Measurements from ENCODE around the gene OXTR. TPM values are rescaled to one million over a fixed set of nuclear protein-coding genes. Genes with fewer than 3 reads are reported as not detected.

The OXTR gene
- total and polyA plus RNA-seq, 5 donors = 0.11 to 0.79 (median 0.39) TPM

DNA sequence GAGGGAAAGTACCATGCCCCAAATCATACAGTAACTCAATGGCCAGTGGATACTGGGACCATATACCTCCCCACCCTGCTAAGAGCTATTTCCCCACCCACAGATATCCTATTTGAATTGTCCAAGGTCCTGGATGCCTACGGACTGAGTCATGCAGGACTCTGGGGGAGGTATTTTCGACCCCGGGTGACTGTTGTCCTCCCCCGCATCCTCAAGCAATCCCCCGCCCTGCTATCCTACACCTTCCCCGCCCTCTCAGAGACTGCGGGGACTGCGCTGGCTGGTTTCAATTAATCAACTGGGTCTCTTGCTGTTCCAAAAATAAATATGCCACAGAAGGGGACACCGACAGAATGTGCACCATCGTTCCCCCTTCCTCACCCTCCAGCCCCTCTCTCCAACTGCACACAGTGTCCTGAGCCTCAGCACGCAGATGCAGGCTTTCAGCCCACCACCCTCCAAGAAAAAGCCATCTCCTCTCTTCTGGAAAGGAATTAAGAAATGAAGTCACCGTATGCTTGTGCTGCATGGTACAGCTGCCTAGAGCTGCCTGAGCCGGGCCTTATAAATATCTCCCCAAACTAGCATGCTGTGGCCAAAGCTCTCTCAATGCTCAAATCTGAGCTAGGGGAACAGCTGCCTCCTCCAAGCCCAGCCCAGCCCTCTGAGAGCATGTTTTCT is 27.7 kb downstream of the OXTR start:
- no peak overlapping the region for H3K4me3 ChIP-seq (ENCODE audit: low read length)
- 11% methylated on average over 13 of the region's 13 CpGs for WGBS
- H3K27me3 ChIP-seq (ENCODE audit: control insufficient read depth, insufficient read depth) = no peaks in the 10 kb centered on the region
- H3K27ac ChIP-seq (ENCODE audit: low read length) = peak overlapping the region; percentile 36
- no peak for DNase-seq
- ATAC-seq = peak; percentile 69 to 79
- intact Hi-C loops (cut with DNase I) = no loop called here
- no peaks in the 10 kb centered on the region for H3K4me1 ChIP-seq (ENCODE audit: control insufficient read depth, insufficient read depth, low read length)
- H3K9me3 ChIP-seq (ENCODE audit: control insufficient read depth, low read length) = no peaks in the 10 kb centered on the region

DNA sequence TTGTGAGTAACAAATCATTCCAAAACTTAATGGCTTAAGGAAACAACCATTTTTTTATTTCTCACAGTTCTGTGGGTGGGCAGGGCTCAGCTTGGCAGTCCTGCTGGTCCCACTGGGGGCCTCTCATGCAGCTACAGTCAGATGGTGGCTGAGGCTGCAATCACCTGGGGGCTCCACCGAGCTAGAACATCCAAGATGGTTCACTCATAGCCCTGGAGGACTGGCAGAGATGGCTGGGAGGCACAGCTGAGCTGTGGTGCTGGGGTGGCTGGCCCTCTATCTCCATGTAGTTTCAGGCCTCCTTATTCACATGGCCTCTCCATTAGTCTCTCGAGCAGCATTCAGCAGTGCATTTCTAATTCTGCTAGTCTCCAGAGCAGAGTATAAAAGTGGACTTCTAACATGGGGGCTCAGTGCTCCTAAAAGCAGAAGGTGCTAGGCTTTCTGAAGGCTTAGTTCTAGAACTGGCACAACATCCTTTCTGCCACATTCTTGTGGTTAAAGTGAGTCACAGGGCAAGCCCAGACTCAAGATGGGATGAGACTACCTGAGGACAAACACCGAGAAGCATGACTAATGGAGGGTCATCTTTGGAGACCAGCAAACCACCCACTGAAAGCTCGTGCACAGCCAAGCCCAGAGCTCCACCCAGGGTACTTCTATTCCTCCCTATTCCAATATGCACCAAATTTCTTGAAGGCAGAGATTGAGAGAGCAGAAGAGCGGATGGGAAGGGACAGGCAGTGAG is 29.5 kb downstream of the OXTR start:
- H3K4me3 ChIP-seq (ENCODE audit: low read length) = no peak overlapping the region
- H3K9me3 ChIP-seq (ENCODE audit: control insufficient read depth, low read length) = no peaks in the 10 kb centered on the region
- DNase-seq (no peak), ATAC-seq (no peak)
- no peak overlapping the region for H3K27ac ChIP-seq (ENCODE audit: low read length)
- peaks cover 3% of the 10 kb centered on the region for H3K4me1 ChIP-seq (ENCODE audit: control insufficient read depth, insufficient read depth, low read length)
- H3K27me3 ChIP-seq (ENCODE audit: control insufficient read depth, insufficient read depth) = no peaks in the 10 kb centered on the region
- intact Hi-C loops (cut with DNase I) = no loop called here
- WGBS = 90% methylated on average over 5 of the region's 5 CpGs

DNA sequence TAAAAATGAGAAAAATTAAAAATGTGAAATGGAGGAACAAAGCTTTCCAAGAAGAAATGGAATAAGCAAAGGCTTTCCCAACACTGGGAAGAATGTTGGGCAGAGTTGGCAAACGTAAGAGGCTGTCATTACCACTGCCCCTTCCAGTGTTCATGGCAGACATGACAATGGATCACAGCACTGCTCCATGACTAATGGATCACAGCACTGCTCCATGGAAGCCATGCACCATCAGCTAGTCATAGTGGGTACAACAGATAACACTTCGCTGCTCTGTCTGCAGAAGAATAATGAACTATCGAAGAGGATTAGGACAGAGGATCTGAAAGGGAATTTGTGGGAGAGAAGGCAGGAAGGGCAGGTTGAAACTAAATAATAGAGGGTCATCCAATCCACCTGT is 30.8 kb downstream of the OXTR start:
- no peaks in the 10 kb centered on the region for H3K27me3 ChIP-seq (ENCODE audit: control insufficient read depth, insufficient read depth)
- no peak overlapping the region for H3K27ac ChIP-seq (ENCODE audit: low read length)
- intact Hi-C loops (cut with DNase I) = no loop called here
- no peaks in the 10 kb centered on the region for H3K9me3 ChIP-seq (ENCODE audit: control insufficient read depth, low read length)
- ATAC-seq (no peak), DNase-seq (no peak)
- 62% methylated on average over 3 of the region's 3 CpGs for WGBS
- peaks cover 3% of the 10 kb centered on the region for H3K4me1 ChIP-seq (ENCODE audit: control insufficient read depth, insufficient read depth, low read length)
- no peak overlapping the region for H3K4me3 ChIP-seq (ENCODE audit: low read length)

DNA sequence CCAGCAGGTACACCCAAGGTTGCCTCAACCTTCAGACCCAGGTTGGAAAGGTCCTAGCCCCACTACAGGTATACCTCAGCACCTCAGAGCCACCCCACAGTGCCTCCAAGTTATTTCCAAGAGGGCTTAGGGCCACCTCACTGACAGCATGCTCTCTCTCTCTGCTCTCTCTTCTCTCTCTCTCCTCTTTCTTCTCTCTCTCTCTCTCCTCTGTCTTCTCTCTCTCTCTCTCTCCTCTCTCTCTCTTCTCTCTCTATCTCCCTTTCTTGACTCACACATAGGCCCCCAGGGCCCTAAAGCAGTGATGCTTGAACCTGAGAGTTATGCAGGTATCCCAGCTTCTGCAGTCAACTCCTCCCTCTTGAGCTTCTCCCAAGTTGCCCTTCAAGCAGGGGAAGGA is 31.6 kb downstream of the OXTR start:
- peaks cover 7% of the 10 kb centered on the region for H3K4me1 ChIP-seq (ENCODE audit: control insufficient read depth, insufficient read depth, low read length)
- no peak for DNase-seq

DNA sequence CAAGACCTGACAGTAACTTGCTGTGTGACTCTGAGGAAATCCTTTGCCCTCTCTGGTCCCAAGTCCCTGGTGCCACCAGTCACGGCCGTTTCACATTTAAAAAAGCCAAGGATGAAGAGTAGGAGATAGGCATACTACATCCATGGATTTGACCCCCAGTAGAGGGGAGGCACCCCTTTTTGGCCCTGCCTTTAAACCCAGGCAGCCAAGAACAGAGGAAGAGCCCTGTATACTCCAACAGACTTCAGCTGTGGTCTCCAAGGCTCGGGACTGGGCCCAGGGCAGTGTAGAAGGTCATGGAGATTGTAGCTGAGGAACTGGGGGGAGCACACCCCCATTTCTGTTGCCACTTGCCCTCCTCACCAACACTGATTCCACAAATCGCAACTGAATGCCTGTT is 32.1 kb downstream of the OXTR start:
- 93% methylated on average over 4 of the region's 4 CpGs for WGBS
- H3K4me3 ChIP-seq (ENCODE audit: low read length) = no peak overlapping the region

More for the DNA sequence above, 31.6 kb downstream of the OXTR start:
- Histone ChIP-seq H3K27me3 (ENCODE audit: control insufficient read depth, insufficient read depth) (no peaks in the 10 kb centered on the region), H3K4me3 (ENCODE audit: low read length) (no peak overlapping the region), H3K27ac (ENCODE audit: low read length) (no peak overlapping the region), H3K9me3 (ENCODE audit: control insufficient read depth, low read length) (no peaks in the 10 kb centered on the region)
- intact Hi-C loops (cut with DNase I) = no loop called here
- no peak for ATAC-seq

DNA sequence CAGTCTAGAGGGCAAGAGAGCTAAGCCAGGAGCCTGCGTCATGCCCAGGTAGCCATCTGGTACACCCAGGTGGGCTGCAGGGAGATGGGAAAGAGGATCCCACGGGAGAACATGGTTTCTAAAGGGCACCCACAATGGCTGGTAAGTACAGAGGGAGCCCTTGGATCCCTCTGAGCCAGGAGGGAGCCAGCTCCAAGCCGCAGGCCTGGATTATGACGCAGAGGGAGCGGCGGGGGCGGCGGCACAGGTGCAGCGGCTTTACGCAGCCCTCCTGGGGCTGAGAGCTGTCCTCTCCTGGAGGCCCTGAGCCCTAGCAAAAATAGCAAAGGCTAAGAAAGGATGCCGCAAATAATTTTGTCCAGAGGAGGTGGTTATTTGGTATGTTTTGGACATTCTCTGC is 33.0 kb downstream of the OXTR start:
- 93% methylated on average over 11 of the region's 11 CpGs for WGBS
- H3K27ac ChIP-seq (ENCODE audit: low read length) = no peak overlapping the region
- H3K4me1 ChIP-seq (ENCODE audit: control insufficient read depth, insufficient read depth, low read length) = peaks cover 7% of the 10 kb centered on the region
- intact Hi-C loops (cut with DNase I) = no loop called here
- no peaks in the 10 kb centered on the region for H3K27me3 ChIP-seq (ENCODE audit: control insufficient read depth, insufficient read depth)
- no peaks in the 10 kb centered on the region for H3K9me3 ChIP-seq (ENCODE audit: control insufficient read depth, low read length)
- ATAC-seq (no peak), DNase-seq (no peak)
- no peak overlapping the region for H3K4me3 ChIP-seq (ENCODE audit: low read length)

More for the DNA sequence above, 32.1 kb downstream of the OXTR start:
- no peak for DNase-seq
- Histone ChIP-seq H3K9me3 (ENCODE audit: control insufficient read depth, low read length) (no peaks in the 10 kb centered on the region), H3K27ac (ENCODE audit: low read length) (no peak overlapping the region), H3K4me1 (ENCODE audit: control insufficient read depth, insufficient read depth, low read length) (peaks cover 7% of the 10 kb centered on the region), H3K27me3 (ENCODE audit: control insufficient read depth, insufficient read depth) (no peaks in the 10 kb centered on the region)
- intact Hi-C loops (cut with DNase I) = no loop called here
- ATAC-seq = no peak

DNA sequence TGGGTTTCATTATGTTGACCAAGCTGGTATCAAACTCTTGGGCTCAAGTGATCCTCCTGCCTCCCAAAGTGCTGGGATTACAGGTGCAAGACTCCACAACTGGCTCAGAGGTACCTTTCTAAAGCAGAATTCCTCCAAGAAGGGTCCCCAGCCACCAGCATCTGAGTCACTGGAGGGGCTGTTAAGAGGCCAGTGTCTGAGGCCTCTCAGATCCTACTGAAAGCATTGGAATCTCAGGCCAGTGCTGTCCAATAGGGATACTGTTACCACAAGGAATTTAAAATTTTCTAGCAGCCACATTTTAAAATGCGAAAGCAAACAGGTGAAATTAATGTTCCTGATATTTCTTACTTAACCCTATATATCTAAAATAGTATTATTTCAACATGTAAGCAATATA is 34.5 kb downstream of the OXTR start:
- H3K4me3 ChIP-seq (ENCODE audit: low read length) = peak overlapping the region; percentile 30
- no peaks in the 10 kb centered on the region for H3K27me3 ChIP-seq (ENCODE audit: control insufficient read depth, insufficient read depth)
- WGBS = 97% methylated on average over 1 of the region's 1 CpG
- intact Hi-C loops (cut with DNase I) = no loop called here
- H3K9me3 ChIP-seq (ENCODE audit: control insufficient read depth, low read length) = no peaks in the 10 kb centered on the region
- ATAC-seq (no peak), DNase-seq (no peak)
- H3K4me1 ChIP-seq (ENCODE audit: control insufficient read depth, insufficient read depth, low read length) = peaks cover 7% of the 10 kb centered on the region
- H3K27ac ChIP-seq (ENCODE audit: low read length) = no peak overlapping the region

DNA sequence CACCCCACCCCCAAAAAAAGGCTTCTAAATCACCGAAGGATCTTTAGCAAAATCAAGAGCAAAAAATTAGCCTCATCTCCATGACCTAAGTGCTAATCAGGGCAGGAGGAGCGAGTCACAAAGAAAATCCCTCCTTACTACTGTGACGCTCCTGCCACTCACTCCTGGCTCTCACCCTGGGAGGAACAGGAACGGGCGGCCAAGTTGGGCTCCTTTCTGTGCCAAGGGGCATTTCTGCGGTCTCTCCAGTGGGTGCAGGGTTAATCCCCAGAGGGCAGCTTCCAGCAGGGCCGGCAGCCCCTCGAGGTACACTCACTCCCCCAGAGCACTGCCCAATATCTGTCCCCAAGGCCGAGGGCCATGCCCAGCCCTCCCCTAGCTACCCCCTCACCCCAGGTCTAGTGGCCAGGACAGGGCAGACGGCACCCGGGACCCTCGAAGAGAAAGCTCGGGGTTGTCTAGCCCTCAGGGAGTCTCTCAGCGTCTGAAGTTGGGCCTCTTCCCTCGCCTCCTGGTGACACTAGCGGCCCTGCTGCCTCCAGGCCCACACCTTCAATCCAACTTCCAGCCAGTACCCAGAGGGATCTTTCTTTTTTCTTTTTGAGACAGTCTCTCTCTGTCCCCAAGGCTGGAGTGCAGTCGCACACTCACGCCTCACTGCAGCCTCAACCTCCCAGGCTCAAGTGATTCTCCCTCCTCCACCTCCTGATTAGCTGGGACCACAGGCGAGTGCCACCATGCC is 35.1 kb downstream of the OXTR start:
- WGBS = 65% methylated on average over 19 of the region's 19 CpGs
- peak overlapping the region; percentile 30 for H3K4me3 ChIP-seq (ENCODE audit: low read length)
- intact Hi-C loops (cut with DNase I) = no loop called here
- no peaks in the 10 kb centered on the region for H3K27me3 ChIP-seq (ENCODE audit: control insufficient read depth, insufficient read depth)
- H3K4me1 ChIP-seq (ENCODE audit: control insufficient read depth, insufficient read depth, low read length) = peaks cover 7% of the 10 kb centered on the region
- peak; percentile 75 to 76 for ATAC-seq
- H3K27ac ChIP-seq (ENCODE audit: low read length) = peak overlapping the region; percentile 92
- peak in 1 of 3 donors; percentile 19 for DNase-seq
- no peaks in the 10 kb centered on the region for H3K9me3 ChIP-seq (ENCODE audit: control insufficient read depth, low read length)

DNA sequence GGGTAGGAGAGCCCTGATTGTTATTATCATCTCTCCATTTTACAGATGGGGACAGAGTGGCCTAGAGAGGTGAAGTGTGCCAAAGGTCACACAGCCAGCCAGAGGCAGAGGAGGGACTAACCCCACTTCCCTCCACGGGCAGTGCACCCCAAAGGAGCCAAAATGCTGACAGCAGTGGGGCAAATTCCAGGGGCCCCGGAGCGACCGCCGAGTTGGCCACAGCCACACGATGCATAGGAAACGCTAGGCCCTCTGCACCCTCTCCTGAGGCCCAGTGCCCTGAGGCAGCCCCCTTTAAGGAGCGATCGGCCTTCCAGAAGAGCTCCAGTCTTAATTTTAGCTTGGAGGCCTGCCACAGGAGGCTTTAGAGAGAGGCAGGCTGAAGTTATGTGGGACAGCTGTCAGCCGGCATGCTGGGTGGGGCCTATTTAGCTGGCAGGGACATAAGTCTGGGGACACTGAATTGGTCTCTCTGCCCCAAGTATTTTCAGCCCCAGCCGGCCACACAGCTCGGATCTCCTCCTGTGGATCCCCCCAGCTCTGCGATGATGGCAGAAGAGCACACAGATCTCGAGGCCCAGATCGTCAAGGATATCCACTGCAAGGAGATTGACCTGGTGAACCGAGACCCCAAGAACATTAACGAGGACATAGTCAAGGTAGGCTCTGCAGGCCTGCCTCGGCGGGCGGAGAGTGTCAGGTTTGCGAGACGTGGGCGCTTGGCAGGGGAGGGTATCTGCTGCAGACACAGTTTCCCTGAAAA is 35.9 kb downstream of the OXTR start, which contains the start of gene CAV3:
Gene CAV3 (plus strand): TSS at position 471 of the 763 bp plus-strand sequence. CDS start 75 bp downstream, at position 546.
- no peaks in the 10 kb centered on the region for H3K9me3 ChIP-seq (ENCODE audit: control insufficient read depth, low read length)
- peaks cover 7% of the 10 kb centered on the region for H3K4me1 ChIP-seq (ENCODE audit: control insufficient read depth, insufficient read depth, low read length)
- peak within 1 kb of the TSS; percentile 30 for H3K4me3 ChIP-seq (ENCODE audit: low read length)
- DNase-seq (peak; percentile 55 to 78 (median 69)), ATAC-seq (peak; percentile 82 to 84)
- peak within 1 kb of the TSS; percentile 92 for H3K27ac ChIP-seq (ENCODE audit: low read length)
- no peaks in the 10 kb centered on the region for H3K27me3 ChIP-seq (ENCODE audit: control insufficient read depth, insufficient read depth)
- intact Hi-C loops (cut with DNase I) = no loop called here
- WGBS = 46% methylated on average over 23 of the region's 23 CpGs

DNA sequence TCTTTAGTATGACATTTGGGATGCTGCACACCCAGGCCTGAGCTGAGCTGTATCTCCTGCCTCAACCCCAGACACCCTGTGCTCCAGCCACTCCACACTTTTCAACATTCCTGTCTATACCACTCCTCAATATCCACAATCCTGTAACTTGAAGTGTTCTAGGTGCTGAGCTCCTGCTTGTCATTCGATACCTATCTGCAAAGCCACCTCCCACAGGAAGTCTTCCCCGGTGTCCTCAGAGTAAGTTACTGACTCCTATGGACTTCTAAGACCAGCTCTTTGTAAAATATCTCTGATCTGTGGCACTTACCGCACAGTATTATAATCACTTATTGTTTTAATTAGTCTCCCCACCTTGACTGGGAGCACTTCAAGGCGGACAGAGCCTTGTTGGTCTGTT is 37.0 kb downstream of the OXTR start:
- H3K4me1 ChIP-seq (ENCODE audit: control insufficient read depth, insufficient read depth, low read length) = peaks cover 7% of the 10 kb centered on the region
- H3K27ac ChIP-seq (ENCODE audit: low read length) = no peak overlapping the region
- 72% methylated on average over 4 of the region's 4 CpGs for WGBS
- H3K27me3 ChIP-seq (ENCODE audit: control insufficient read depth, insufficient read depth) = no peaks in the 10 kb centered on the region
- intact Hi-C loops (cut with DNase I) = no loop called here
- H3K4me3 ChIP-seq (ENCODE audit: low read length) = no peak overlapping the region
- DNase-seq = no peak
- no peaks in the 10 kb centered on the region for H3K9me3 ChIP-seq (ENCODE audit: control insufficient read depth, low read length)
- no peak for ATAC-seq

All from right cardiac atrium (tissue), 5 donors.